HG02938 (cell line): ENCODE measurements around the gene PDE8B.

Source experiments
- ATAC-seq: cut with Tn5 transposase; IDR thresholded peaks from one replicate; pipeline ENCODE4 v1.9.1; 2021; ENCODE audit warnings: mild to moderate bottlenecking, moderate library complexity; ENCODE audit not compliant: unreplicated experiment

The PDE8B gene

DNA sequence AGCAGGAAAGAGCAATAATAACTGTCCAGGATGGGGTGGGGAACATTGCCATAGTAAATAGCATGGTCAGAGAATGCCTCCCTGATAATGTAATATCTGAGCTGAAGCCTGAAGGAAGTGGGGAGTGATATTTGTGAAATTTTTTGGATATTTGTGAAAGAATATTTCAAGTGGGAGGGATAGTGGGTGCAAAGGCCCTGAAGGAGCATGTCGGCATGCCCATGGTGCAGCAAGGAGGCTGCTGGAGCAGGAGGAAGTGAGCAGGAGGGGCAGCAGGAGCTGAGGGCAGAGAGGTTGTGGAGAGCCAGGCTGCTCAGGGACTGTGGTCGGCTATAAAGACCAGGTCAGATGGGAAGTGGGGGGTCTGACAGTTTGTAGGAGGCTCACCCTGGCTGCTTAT is 21.1 kb upstream of the PDE8B start:
- ATAC-seq, result no peak

DNA sequence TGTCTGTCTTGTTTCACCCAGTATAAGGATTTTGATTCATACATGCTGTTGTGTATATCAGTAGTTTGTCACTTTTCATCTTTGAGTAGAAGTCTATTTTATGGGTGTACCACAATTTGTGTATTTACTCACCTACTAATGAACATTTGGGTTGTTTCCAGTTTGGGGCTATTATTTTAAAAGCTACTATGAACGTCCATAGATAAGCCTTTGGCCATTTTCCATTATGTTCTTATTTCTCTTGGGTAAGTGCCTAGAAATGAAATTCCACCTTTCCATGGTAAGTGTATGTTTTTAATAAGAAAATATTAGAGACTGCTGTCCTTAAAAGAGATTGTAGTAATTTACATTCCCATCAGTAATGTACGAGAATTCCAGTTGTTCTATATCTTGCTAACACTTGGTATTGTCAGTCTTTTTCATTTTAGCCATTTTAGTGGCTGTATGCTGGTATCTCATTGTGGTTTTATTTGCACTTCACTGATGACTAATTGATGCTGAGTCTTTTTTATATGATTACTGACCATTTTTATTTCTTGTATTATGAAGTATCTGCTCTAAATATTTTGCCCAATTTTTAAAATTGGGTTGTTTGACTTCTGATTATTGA is 17.9 kb upstream of the PDE8B start:
- no peak for ATAC-seq

DNA sequence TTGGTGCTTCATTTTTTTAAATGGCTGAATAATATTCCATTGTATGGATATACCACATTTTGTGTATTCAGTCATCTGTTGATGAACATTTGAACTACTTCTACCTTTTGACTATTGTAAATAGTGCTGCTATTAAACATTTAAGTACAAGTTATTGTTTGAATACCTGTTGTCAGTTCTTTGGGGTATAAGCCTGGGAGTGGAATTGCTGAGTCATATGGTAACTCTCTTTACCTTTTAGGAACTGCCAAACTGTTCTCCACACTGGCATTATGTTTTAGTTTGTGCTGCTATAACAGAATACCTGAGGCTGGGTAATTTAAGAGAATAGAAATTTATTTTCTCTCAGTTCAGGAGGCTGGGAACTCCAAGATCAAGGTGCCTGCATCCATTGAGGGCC is 15.7 kb upstream of the PDE8B start:
- ATAC-seq, result no peak

DNA sequence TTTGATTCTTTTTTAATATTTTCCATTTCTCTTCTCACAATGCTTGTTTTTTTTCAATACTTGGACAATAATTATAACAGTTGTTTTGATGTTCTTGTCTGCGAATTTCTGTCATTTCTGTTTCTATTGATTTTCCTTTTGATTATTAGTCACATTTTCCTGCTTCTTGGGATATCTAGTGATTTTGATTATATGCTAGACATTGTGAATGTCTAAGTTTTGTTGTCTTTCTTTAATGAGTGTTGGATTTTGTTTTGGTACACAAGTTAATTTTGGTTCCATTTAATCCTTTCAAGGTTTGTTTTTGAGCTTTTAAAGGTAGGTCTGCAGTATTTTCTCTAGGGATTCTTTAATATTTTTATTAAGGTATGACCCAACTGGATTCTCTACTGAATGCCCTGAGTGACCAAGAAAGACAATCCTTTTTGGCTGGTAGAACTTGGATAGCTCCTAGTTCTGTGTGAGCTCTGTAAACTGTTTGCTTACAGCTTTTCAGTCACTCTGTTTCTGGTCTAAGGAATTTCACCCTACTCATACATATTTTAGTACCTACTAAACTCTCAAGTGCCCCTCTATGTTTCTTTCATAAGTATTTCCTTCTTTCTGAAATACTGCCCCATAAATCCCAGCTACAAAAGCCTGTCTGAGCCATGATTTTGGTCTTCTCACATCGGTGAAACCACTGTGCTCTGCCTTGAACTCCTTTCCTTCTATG is 12.5 kb upstream of the PDE8B start:
- ATAC-seq, result no peak

DNA sequence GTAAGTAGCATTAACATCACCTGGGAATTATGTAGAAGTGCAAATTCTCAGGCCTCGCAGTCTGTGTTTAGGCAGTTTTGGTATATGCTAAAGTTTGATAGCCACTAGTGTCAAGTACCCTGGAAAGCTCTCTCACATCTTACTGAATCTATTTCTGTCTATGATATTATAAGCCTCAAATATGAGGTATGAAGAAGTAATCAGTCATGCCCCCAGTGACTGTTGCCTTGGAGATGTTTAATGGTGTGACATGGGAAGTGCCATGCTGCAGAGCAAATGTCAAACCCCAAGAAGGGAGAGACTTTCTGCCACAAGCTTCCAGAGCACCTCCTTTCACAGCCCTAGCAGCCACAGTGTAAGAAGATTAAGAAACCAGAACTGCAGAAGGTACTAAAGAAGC is 9.8 kb upstream of the PDE8B start:
- no peak for ATAC-seq

DNA sequence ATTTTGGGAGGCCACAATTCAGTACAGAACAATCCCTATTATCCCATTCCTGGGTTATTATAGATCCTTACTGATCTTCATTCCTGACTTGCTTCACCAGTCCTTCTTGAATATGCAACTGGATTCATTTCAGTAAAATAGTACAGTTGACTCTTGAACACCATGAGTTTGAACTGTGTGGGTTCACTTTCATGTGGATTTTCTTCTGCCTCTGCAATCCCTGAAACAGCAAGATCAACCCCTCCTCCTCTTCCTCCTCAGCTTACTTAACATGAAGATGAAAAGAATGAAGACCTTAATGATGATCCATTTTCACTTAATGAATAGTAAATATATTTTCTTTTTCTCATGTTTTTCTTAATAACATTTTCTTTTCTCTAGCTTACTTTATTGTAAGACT is 8.3 kb upstream of the PDE8B start:
- ATAC-seq, result no peak

DNA sequence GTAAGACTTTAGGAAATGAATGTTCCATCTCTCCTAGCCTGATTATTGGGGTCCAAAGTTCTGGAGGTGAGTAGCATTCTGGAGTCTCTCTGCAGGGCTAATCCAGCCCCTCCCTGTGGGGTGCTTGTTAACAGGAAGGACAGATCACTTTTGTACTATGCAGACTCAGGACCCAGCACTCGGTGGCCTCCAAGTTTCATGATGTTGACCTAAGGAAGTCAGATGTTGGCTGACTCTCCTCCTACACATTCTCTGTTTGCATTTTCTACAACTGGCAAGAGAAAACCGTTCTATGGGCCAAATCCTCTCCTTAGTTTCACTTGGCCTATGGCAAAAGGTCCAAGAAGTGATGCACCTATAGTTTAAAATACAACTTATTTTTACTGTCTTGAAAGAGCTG is 5.5 kb upstream of the PDE8B start:
- ATAC-seq, result no peak

DNA sequence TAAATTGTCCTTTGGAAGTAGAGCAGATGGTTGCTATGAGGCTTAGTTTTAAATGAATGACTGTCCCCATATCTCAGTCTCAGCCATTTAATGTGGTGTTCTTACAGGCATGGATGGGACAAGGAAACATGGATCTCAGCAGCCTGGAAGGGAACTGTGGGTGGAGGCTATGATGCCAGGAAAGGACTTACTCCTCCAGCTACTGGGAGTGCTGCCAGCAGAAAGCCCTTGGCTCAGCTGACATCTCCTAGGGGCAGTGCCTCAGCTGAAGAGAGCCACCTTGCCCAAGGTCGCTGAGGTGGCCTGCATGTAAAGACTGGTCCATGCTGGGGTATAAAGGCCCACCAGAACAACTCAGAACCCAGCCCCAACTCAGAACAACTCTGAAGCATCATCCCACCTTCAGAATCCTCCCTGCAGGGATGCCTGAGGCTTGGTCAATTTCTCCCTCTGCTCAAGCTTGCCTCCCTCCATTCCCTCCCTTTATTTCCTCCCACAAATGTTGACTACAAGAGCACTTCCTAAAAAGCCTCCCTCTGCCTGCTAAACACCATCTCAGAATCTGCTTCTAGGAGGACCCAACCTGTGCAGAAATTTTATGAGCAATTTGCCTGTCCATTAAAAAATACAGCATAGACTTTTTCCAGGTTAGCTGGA is 1.8 kb upstream of the PDE8B start:
- no peak for ATAC-seq

DNA sequence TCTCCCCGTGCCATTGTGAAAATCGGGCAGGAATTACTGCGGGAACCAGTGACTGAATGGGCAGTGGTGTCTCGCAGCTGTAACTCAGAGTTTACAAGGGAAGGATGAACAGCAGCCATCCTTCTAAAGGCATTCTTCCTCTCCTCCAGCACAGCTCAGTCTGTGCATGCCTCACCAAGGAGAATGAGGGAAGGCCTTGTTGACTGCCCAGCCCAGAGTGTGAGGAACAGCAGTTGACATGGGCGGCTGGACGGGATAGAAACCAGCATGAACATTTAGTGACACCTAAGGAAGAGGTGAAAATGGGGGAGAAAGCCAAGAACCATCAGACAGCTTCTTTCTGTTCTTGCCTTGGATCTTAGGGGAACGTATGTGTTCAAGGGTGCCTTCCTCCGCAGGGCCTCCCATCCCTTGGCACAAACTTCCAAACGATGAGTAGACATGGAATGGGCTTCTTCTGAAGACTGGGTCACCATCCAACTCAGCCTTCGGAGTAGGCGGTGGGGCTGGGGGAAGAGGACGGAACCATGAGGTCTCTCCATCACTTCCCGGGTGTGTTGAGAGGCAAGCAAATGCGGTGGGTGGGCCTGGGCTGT is 887 bp upstream of the PDE8B start:
- no peak for ATAC-seq

DNA sequence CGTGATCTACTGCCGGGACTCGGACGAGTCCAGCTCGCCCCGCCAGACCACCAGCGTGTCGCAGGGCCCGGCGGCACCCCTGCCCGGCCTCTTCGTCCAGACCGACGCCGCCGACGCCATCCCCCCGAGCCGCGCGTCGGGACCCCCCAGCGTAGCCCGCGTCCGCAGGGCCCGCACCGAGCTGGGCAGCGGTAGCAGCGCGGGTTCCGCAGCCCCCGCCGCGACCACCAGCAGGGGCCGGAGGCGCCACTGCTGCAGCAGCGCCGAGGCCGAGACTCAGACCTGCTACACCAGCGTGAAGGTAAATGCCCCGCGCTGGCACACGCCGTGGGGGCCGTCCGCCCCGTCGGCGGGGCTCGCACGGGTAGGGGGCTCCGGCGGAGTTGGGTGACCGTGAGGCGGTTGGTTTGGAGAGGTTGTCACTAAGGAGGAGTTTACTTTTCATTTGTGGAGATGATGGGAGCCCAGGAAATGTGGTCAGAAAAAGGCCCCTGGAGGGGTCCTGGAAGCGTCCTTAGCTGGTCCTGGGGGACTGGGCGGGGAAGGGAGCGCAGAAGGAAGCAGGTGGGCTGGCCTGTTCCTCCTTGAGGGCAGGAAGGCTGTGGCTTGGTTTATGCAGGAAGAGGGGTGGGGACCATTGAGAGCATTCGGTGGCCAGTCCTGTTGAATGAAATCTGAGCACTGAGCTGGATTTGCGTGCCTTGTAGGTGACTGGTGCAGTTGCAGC is 647 bp downstream of the PDE8B start:
- no peak for ATAC-seq

DNA sequence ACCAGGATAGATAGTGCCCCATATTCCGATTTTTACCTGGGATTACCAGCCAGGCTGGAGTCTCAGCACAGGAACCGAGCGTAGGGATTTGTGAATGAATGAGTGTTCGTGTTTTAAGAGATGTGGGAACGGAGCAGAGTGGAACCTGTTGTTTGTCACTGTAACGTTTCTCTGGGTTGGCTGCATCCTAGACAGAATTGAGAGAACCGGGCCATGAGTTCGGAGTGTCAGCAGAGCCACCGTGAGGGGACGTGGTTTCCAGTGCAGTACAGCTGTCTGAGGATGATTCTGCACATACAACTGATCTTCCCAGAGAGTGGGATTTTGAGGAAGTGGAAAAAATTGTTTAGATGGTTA is 1.2 kb downstream of the PDE8B start:
- ATAC-seq, result no peak

DNA sequence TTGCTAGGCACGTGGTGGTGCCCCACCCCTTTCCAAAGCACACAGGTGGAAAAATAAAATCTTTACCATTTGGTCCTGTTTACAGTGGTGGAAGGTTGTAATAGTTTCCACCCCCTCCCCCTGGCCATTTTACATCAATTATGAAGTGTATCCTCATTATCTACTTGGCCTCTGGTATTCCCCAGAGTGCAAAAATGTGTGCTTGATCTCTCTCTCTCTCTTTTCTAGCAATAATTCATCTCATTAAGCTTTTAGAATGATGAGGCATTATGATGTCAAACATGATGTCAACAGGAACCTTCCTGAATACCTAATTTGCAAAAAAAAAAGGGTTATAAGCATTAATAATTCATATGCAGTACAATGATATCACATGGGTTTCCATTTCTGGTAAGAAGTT is 3.1 kb downstream of the PDE8B start:
- no peak for ATAC-seq

GRCh38 chr5:77214151-77214550 is 3.7 kb downstream of the PDE8B start:
- no peak for ATAC-seq

DNA sequence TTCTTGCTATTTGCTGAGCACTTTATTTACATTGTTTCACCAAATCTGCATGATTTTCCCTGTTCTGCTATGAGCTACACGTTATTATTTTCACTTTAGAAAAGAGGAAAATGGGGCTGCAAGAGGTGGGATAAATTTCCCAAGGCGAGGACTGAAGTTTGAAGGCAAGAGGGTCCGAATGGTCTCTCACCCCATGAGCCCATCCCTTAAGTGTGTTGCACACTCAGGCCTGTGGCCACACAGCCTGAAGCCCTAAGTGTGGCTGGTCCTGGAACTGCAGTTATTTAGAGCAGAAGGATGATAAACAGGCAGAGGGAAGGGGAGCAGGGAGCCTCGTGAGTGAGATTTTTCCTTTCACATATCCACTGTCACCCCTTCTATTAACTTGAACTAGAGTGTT is 7.8 kb downstream of the PDE8B start:
- ATAC-seq, result no peak

GRCh38 chr5:77221115-77221514 is 10.6 kb downstream of the PDE8B start:
- no peak for ATAC-seq

GRCh38 chr5:77222722-77223121 is 12.2 kb downstream of the PDE8B start:
- ATAC-seq, result no peak

- no peak for ATAC-seq
Observed at GRCh38 chr5:77223653-77224052, 13.2 kb downstream of the PDE8B start.

GRCh38 chr5:77224672-77225355 is 14.3 kb downstream of the PDE8B start:
- no peak for ATAC-seq

DNA sequence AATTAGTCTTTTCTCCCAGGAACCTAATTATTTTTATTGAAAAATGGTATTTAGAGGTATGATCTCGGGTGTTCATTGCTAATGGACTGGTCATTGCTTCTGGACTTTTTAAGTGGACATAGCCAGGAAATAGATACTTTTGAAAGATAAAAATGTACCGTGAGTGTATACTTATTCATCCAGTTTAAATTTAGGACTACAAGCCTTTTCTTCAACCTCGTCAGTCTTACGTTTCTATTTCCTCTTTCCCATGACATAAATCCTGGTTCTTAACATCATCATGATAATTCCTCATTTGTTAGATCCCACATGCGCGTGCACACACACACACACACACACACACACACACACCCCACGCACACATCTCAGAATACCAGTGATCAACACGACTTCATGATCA is 15.1 kb downstream of the PDE8B start:
- no peak for ATAC-seq

- no peak for ATAC-seq
Observed at GRCh38 chr5:77229887-77230286, 19.4 kb downstream of the PDE8B start.
